GM18907 (cell line): ENCODE data around the gene WDR86.
A peak's percentile ranks its signal among the peaks of the same experiment; 100 is the strongest.

Source experiments
- ATAC-seq: cut with Tn5 transposase; IDR thresholded peaks from one replicate; pipeline ENCODE4 v1.9.1; 2021; ENCODE audit warnings: mild to moderate bottlenecking, moderate library complexity; ENCODE audit not compliant: unreplicated experiment

Gene WDR86

DNA sequence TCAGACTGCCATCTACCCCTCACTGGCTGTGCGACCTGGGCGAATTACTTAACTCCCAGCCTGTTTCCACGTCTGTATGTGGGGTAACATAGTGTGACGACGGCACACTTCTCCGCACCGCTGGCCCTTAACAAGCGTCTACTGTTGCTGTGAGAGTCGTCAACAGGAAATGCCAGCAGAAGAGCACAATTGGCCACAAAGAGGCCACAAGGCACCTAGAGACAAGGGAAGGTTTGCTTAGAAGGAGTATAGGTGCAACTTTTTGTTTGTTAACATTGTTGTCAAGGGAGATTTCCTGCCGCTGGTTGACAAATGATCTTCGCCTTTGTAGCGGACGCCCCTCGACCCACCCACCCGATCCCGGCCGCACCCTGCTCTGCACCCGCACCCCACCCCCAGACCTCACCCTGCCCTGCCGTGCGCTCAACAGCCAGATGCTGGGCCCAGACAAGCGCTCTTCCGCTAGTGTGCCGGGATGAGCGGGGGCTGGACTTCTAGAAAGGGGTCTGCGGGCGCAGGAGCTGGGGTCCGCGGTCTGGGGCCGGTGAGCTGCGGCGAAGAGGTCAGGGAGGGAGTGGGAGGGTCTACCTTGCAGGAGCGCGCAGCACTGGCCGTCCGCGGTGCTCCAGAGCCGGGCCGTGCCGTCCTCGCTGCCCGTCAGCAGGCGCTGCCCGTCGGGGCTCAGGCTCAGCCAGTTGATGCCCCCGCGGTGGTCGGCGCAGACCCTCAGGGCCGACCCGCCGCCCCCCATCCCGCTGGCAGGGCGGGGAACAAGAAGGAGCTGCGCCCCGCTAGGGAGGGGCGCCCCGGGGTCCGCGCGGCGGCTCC is 785 bp downstream of the WDR86 start:
- ATAC-seq = peak; percentile 45

DNA sequence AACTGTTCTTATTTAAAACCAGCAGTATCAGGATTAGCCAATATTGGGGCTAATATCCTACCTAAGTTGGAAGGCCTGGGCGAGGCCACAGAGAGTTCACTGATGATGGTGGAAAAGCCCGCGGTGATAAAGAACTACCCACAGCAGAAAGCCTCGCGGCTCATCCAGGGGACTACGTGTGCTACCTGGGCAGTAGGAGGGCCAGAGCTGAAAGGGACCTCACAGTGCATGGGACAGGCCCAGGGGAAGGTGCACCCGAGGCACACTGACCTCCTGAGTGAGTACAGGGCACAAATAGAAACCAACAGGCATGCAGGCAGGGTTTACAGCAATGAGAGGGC is 1.4 kb downstream of the WDR86 start:
- ATAC-seq = no peak

DNA sequence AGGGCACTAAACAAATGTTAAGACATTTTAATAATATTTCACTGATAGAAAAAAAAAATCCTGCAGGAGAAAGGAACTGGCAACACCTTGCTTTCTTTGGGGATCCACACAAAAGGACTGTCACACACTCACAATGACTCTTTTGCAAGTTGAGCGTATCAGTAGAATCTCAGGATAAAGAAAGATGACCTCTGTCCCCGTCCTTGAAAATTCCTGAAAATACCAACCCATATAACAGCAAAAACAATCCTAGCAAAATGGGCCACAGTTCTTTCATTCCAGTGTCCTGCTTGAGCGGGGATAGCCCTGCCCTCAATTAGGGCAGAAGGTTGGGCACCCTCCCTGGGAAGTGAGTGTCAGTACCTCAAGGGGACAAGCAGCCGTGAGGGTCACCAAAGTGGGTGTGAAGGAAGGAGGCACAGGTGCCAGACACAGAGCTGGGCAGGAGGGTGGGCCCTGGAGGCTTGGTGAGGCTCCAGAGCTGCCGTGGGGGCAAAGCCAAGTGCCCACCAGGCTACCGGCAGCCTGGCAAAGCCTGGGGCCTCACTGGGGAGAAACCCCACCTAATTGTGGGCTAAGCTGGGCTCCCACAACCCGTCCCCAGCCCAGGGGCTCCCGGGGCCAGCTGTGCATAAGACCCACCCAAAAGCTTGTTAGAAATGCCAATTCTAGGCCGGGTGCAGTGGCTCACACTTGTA is 2.8 kb downstream of the WDR86 start:
- ATAC-seq = no peak

DNA sequence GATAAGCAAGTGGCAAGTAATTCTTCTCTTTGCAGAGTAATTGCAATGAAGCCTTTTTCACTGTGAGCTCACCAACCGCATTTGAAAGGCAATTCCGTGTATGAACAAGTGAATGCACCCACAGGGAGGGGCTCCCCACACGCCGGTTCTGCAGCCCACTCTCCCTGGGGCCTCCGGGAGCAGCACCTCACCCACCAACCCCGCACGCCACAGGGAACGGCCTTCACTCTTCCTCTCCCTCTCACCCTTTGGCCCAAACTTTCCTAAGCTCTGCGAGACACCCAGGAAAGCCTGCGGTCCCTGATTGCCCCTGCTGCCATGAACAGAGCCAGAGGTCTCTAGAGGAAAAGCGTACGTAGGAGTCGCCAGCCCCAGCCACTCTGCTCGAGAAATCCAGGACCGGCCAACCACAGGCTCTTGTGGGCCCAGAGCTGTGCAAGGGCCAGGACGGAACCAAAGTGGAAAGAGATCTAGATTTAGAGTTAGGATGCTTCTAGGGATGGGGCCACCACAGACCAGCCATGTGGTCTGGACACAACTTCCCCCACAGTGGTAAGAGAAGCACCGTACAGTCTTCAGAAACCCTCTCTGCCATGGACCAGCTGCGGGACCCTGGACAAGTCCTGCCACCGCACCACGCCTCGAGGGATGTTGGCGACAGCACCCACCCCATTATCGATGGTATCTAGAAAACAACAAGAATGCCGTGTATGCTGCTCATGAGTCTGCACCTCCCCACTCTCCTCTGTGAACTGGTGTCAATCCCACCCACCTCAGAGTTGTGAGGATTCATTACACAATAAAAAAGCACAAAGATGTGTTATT is 3.6 kb downstream of the WDR86 start:
- no peak for ATAC-seq

- ATAC-seq = no peak
Observed at GRCh38 chr7:151405588-151405987, 4.2 kb downstream of the WDR86 start.

DNA sequence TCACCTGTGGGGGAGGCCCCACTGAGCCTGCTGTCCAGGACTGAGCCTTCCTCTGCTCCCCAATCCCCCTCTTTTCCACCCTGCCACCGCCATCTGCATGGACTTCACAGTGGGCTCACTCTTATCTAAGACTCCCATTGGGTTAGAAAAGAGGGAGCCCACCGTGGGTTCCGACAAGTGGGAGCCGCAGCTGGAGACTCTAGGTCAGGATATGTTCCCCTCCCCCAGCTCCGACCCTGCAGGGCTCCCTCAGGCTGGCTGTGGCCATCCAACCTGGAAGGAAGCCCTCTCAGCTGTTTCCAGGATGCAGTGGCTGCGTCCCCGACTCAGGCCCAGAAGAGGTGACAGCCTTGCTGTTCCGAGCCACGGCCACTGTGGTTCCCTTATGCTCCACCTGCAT is 4.8 kb downstream of the WDR86 start:
- no peak for ATAC-seq

DNA sequence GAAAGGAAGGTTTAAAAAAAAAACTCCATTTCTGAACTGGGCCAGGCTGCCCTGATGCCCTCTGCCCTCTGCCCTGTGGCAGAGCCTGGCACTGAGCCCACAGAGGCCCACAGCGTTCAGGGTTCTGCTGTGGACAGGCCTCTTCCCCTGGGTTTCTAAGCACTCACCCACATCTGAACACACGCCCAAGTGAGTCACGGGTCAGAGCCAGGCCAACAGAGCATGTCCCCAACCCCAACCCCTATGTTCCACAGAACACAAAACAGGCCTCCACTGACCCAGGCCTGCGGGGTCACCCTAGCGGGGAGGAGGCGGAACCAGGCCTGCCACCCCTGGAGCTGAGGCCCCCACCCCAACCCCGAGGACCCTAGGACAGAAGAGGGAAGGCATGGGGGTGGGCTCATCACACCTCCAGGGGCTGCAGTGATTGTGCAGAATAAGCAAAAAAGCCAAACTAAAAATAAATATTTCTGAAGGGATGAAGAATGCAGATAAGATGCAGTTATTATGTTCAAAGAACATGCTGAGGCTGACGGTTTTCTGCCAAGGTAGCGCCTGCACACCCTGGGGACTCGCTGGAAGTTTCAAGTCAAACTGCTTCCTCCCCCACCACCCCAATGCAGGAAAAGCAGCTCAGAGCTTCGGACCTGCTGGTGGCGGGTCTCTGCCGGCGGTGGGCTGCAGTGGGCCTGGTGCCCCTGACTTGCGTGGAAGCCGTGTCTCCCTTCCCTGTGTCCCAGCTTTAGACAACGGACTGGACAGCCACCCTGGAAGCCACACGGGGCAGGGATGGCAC is 5.4 kb downstream of the WDR86 start:
- ATAC-seq = no peak

DNA sequence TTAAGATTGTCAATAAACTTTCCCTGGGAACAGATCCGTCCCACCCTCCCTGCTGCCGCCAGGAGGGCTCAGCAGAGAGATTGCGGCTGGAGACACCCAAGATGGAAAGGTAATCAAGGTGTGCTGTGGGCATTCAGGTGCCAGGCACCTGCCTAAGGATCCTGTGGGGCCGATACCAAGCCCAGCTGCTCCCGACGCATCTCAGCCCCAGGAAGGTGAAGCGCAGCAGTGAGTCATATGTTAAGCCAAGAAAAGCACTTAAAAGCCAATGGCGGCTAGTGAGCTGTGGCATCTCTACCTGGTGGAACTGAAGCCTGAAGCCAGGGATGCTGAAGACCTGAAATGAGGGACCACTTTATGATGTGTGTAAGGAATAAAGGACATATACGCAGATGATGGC is 6.1 kb downstream of the WDR86 start:
- no peak for ATAC-seq

GRCh38 chr7:151402029-151402835 is 7.6 kb downstream of the WDR86 start:
- ATAC-seq = no peak

- ATAC-seq = peak; percentile 83
Observed at GRCh38 chr7:151400626-151401315, 9.1 kb downstream of the WDR86 start.

DNA sequence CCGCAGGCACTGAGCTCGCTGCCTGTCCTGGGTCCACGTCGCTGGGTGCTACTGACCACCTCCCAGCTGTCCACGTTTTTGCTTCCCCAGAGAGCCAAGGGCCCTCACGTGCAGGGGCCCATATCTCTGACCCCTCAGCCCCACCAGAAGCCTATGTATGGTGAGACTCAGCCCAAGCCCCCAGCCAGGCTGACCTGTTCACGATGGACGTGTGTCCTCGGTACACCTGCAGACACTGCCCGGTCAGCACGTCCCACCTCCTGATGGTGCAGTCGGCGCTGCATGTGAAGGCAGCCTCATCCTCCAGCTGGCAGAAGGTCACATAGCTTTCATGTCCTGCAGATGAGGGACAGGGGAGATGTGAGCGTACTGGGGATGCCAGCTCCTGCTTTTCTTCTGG is 9.9 kb downstream of the WDR86 start:
- no peak for ATAC-seq

DNA sequence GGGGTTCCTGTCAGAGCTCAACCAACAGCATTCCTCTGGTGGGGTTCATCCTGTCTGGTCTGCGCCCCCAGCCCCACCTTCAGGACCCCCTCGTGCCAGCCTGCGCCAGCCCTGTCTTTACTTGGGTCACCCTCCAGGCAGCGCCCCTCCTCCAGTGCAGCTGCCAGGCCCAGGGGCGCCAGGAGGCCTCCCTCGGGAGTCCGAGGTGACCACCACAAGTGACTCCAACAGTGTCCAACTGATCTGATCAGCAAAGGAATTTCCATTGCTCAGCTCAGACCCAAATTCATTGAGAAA is 10.6 kb downstream of the WDR86 start:
- no peak for ATAC-seq

DNA sequence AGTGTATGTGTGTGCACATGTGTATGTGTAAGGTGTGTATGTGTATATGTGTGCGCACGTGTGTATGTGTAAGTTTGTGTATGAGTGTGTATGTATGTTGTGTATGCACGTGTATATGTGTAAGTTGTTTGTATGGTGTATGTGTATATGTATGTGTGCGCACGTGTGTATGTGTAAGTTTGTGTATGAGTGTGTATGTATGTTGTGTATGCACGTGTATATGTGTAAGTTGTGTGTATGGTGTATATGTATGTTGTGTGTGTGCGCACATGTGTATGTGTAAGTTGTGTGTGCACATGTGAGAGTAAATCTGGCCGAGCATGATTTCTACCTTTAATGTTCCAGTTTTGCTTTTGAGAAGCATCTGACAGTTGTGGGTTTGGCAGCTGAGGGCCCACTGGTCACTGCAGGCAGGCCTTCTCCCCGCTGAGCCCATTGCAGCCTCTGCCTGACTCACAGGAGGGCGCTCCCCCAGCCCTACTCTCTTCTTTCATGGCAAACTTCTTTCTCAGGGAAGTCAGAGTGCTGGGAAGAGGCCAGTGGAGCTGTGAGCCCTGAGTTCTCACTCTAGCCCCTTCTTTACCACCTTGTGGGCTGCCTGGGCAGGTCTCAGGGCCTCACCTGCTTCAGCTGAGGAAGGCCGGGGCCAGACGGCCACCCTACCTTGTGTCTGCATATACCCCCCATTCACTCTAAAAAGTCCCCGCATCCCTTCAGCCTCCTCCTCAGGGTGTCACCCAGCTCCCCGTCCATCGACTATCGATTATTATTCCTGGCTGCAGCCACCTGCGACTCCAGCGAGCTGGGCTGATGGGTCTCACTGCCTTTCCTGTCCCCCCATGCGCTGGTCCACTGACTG is 11.2 kb downstream of the WDR86 start:
- ATAC-seq = no peak

GRCh38 chr7:151397026-151397425 is 12.8 kb downstream of the WDR86 start:
- ATAC-seq = no peak

DNA sequence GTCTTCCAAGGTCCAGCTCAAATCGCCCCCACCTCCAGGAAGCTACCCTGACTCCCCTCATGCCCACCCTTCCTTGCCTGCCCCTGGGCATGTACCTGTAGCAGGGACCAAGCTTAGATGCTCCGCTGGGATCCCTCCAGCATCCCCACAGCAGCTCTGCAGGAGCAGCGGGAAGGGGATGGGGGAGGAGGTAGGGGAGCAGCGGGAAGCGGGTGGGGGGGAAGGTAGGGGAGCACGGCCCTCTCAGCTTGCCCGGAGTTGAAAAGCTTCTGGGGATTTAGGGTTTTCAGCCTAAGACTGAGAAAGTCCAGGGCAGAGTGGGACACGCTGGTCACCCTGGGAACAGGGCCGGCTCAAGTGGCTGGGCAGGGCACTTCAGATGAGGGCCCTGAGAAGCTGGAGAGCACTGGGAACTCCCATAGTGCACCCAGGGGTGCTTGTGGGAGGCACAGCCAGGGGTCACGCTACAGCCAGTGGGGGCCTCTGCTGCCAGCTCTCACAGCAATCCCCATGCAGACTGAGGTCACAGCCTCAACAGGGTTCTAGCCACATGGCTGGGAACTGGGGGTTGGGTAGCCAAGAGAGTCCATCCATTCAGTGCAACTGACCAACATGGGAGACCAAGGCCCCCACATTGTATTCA is 13.4 kb downstream of the WDR86 start:
- ATAC-seq = no peak

DNA sequence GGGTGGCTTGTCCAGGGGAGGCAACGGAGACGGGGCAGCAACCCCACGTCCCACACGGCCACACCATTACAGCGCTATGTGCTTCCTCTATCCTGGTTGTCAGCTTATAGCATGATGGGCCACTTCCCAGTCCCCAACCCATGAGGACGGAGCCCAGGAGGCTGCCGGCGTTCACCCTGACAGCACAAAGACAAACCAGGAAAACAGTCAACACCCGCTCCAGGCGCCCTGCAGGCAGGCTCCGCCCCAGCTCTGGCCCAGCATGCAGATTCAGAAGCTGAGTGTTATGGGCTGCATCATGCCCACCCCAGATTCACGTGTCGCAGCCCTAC is 14.8 kb downstream of the WDR86 start:
- ATAC-seq = no peak

- ATAC-seq = no peak
Observed at GRCh38 chr7:151394076-151395035, 15.5 kb downstream of the WDR86 start.
